ENCODE data around the gene MORC4.

- TF ChIP-seq CTCF (IDR thresholded peaks at IDR 0.05) (no peak), POLR2AphosphoS5 (IDR thresholded peaks at IDR 0.05) (no peak)
Measured at GRCh38 chrX:106928227-106928626, 71.8 kb downstream of the MORC4 start.
